ENCODE results near the gene LAGE3. TPM values are rescaled to one million over a fixed set of nuclear protein-coding genes. Genes with fewer than 3 reads are reported as not detected.
A peak's percentile ranks its signal among the peaks of the same experiment; 100 is the strongest.

LAGE3 gene
- total and polyA plus RNA-seq, 8 donors, result 9.5 to 19.6 (median 12.7) TPM

DNA sequence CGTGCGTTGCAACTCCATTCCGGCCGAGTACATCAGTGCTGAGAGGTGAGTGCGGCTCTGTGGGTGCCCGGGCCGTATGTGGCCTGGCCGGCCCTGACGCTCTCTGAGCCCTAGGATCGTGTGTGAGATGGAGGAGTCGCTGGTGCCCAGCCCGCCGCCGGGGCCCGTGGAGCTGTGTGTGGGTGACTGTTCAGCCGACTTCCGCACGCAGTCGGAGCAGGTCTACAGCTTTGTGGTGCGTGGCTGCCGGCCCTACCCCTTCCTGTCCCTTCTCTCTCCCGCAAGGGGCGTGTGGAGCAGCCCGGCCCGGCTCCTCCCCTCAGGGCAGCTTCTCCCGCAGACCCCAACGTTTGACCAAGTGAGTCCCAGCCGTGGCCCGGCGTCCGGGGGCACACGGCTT is 13.0 kb downstream of the LAGE3 start:
- Histone ChIP-seq H3K27me3 (no peaks in the 10 kb centered on the region), H3K4me1 (no peaks in the 10 kb centered on the region), H3K36me3 (peaks cover 0 to 7% (median 0%) of the 10 kb centered on the region in 3 donors), H3K4me3 (no peak overlapping the region), H3K27ac (no peak overlapping the region), H3K9me3 (no peaks in the 10 kb centered on the region)
- no peak for ATAC-seq
- no peak for FAIRE-seq
- DNase-seq, result peak in 1 of 6 donors; percentile 69
- intact Hi-C loops (cut with DNase I), result no loop called here
- 89 to 90% methylated on average over 30 to 32 of the region's 32 CpGs for WGBS, 2 donors
- TF ChIP-seq, protein P1, sequence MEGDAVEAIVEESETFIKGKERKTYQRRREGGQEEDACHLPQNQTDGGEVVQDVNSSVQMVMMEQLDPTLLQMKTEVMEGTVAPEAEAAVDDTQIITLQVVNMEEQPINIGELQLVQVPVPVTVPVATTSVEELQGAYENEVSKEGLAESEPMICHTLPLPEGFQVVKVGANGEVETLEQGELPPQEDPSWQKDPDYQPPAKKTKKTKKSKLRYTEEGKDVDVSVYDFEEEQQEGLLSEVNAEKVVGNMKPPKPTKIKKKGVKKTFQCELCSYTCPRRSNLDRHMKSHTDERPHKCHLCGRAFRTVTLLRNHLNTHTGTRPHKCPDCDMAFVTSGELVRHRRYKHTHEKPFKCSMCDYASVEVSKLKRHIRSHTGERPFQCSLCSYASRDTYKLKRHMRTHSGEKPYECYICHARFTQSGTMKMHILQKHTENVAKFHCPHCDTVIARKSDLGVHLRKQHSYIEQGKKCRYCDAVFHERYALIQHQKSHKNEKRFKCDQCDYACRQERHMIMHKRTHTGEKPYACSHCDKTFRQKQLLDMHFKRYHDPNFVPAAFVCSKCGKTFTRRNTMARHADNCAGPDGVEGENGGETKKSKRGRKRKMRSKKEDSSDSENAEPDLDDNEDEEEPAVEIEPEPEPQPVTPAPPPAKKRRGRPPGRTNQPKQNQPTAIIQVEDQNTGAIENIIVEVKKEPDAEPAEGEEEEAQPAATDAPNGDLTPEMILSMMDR (IDR thresholded peaks at IDR 0.05), result no peak

DNA sequence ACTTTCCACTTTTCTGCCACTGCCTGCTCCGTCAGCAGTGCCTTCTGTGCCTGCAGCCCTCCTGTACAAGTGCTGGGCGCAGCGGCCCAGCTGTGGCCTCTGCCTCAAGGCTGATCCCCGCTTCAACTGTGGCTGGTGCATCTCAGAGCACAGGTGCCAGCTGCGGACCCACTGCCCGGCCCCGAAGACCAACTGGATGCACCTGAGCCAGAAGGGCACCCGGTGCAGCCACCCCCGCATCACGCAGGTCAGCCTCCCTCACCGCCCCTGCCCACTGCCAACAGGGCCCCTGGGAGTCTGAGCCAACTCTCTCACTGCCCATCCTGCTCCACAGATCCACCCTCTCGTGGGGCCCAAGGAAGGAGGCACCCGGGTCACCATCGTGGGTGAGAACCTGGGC is 13.5 kb downstream of the LAGE3 start:
- FAIRE-seq, result no peak
- WGBS, 2 donors, result 88 to 90% methylated on average over 10 to 14 of the region's 14 CpGs
- Histone ChIP-seq H3K27me3 (no peaks in the 10 kb centered on the region), H3K9me3 (no peaks in the 10 kb centered on the region), H3K4me3 (no peak overlapping the region), H3K4me1 (no peaks in the 10 kb centered on the region), H3K36me3 (peaks cover 0 to 7% (median 0%) of the 10 kb centered on the region in 3 donors), H3K27ac (no peak overlapping the region)
- peak in 1 of 6 donors; percentile 57 for DNase-seq
- no peak for ATAC-seq
- TF ChIP-seq, protein P1 (IDR thresholded peaks at IDR 0.05), result no peak
- intact Hi-C loops (cut with DNase I), result no loop called here

DNA sequence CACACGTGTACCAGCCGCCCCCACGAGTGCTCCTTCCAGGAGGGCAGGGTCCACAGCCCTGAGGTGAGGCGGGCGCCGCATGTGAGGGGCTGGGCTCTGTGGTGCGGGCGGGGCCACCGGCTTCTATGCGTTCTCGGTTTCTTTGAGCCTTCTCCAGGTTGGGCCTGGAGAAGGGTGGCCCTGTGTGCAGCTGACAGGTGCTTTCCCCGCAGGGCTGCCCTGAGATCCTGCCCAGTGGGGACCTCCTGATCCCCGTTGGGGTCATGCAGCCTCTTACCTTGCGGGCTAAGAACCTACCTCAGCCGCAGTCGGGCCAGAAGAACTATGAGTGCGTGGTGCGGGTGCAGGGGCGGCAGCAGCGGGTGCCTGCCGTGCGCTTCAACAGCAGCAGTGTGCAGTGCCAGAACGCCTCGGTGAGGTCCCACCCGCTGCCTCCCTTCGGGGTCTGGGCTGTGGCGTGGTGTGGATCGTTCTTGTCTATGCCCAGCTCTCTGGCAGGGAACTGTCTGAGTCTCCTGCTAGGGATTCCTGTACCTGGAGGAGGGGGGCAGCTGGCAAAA is 14.2 kb downstream of the LAGE3 start:
- Histone ChIP-seq H3K4me1 (no peaks in the 10 kb centered on the region), H3K27ac (no peak overlapping the region), H3K27me3 (no peaks in the 10 kb centered on the region), H3K36me3 (peaks cover 0 to 7% (median 0%) of the 10 kb centered on the region in 3 donors), H3K4me3 (no peak overlapping the region), H3K9me3 (no peaks in the 10 kb centered on the region)
- 93 to 95% methylated on average over 27 to 28 of the region's 28 CpGs for WGBS, 2 donors
- ATAC-seq (no peak), DNase-seq (peak in 2 of 6 donors; percentile 12 to 72), FAIRE-seq (no peak)
- TF ChIP-seq, protein P1 (IDR thresholded peaks at IDR 0.05), result no peak
- intact Hi-C loops (cut with DNase I), result no loop called here

DNA sequence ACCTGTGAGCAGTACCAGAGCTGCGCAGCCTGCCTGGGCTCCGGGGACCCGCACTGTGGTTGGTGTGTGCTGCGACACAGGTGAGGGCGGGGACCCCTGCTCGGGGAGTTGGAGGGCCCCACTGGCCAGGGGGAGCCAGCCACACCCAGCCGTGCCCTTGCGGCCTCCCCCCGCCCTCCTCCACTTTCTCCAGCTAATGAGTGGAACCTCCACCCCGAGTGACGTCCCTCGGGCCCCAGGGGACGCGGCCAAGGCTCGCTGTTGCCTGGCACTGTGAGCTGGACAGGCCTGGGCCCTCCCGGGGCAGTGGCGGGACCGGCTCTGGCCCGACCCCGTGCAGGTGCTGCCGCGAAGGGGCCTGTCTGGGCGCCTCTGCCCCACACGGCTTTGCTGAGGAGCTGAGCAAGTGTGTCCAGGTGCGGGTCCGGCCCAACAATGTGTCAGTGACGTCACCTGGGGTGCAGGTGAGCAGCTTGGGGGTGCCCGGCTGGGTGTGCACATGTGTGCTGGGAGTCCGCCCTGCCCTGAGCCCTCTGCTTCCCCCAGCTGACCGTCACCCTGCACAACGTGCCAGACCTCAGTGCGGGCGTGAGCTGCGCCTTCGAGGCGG is 15.4 kb downstream of the LAGE3 start:
- TF ChIP-seq, protein P1 (IDR thresholded peaks at IDR 0.05), result no peak
- no peak overlapping the region for H3K4me3 ChIP-seq
- intact Hi-C loops (cut with DNase I), result no loop called here
- ATAC-seq, result no peak
- WGBS, 2 donors, result 88 to 94% methylated on average over 28 to 36 of the region's 36 CpGs
- H3K4me1 ChIP-seq, result no peaks in the 10 kb centered on the region
- H3K9me3 ChIP-seq, result no peaks in the 10 kb centered on the region
- peaks cover 0 to 7% (median 0%) of the 10 kb centered on the region in 3 donors for H3K36me3 ChIP-seq
- FAIRE-seq, result no peak
- DNase-seq, result peak in 2 of 6 donors; percentile 26 to 69
- H3K27me3 ChIP-seq, result no peaks in the 10 kb centered on the region
- no peak overlapping the region for H3K27ac ChIP-seq

- WGBS, 2 donors, result 83 to 90% methylated on average over 8 of the region's 8 CpGs
Observed at GRCh38 chrX:154462396-154462795, 16.7 kb downstream of the LAGE3 start.

More at GRCh38 chrX:154462396-154462795, 16.7 kb downstream of the LAGE3 start:
- TF ChIP-seq, protein P1 (IDR thresholded peaks at IDR 0.05), result no peak
- Histone ChIP-seq H3K36me3 (peaks cover 0 to 7% (median 0%) of the 10 kb centered on the region in 3 donors), H3K4me3 (no peak overlapping the region), H3K9me3 (no peaks in the 10 kb centered on the region), H3K27me3 (no peaks in the 10 kb centered on the region), H3K27ac (no peak overlapping the region), H3K4me1 (no peaks in the 10 kb centered on the region)
- no peak for ATAC-seq
- FAIRE-seq, result no peak
- intact Hi-C loops (cut with DNase I), result no loop called here
- DNase-seq, result peak in 1 of 6 donors; percentile 59

Measured in pancreas (tissue), 10 donors.